NCI-H2107 treated with DMSO at 0.1 percent for 48 hours (cell line): ENCODE data around the gene ZCCHC2.

Source experiments
- DNase-seq: peaks from one replicate; lab custom pipeline; 2025; ENCODE audit not compliant: unreplicated experiment; lab: John Stamatoyannopoulos, UW

The ZCCHC2 gene

DNA sequence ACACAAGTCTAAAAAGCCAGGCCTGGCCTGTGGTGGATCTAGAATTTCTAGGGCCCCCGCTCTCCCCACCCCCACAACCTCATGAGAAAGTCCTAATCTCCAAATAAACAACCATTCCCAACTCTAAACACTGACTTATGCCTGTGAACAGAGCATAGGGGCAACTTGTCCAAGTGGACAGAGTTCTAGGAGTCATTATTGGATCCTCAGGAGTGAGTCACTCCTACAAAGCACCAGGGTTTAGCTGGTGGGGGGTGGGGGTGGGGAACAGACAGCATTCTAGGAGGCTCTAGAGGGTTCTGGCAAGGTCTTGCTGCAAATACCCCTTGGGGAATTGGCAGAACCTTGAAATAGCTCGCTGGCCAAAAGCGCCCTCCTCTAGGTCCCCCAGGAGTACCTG lies 83.3 kb downstream of the ZCCHC2 start:
- no peak for DNase-seq

DNA sequence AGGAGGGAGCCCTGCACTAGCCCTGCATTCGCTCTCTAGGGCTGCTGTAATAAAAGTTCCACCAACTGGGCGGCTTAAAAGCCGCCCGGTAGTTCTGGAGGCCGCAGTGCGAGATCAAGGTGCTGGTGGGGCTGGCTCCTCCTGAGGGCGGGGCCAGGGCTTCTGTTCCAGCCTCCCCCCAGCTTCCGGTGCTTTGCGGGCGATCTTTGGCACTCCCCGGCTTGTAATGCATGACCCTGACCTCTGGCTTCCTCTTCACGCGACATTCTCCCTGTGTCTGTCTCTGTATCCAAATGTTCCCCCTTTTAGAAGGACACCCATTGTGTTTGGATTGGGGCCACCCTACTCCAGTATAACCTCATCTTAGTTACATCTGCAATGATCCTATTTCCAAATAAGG lies 84.5 kb downstream of the ZCCHC2 start:
- no peak for DNase-seq

DNA sequence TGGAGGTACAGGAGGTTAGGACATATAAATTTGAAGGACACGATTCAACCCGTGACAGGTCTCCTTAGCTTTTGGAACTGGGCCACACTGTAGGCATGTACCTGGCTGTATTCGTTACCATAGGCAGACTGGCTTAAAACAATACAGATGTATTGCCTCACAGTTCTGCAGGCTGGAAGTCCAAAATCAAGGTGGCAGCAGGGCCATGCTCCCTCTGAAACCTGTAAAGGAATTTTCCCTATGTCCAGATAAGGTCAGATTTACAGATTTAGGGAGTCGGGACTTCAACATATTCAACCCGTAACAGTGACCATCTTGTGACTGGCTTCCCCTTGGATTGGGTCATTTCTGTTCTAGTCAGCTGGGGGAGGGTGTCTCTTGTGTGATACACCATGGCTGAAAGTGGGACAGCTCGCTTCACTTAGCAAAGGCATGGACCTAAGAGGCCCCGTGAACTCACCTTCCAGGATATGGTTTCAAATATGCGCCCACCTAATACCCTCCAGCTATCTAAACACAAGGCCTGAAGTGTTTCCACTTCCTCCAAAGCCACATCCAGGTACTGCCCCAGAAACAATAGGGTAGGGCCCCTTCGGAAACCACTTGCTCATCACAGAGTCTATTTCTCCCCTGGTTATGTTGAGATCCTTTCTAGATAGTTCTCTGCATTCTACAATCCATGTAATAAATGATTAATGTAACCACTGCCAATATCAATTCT lies 85.0 kb downstream of the ZCCHC2 start:
- no peak for DNase-seq

DNA sequence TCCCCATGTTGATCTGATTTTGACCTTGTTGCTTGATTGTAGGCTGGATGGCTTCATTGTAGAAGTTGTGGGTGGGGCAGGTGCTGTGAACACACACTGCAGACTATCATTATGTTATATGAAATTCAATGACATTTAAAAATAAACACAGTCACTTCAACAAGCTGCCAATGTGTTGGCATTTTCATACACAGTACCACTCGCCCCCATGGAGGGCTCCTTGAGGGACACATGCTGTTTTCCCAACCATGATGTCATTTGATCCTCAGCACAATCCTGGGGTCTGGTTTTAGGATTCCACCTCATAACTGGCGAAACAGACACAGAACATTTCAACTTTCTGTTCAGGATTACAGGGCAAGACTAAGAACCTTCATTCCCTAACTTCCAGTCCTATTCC lies 86.9 kb downstream of the ZCCHC2 start:
- no peak for DNase-seq

DNA sequence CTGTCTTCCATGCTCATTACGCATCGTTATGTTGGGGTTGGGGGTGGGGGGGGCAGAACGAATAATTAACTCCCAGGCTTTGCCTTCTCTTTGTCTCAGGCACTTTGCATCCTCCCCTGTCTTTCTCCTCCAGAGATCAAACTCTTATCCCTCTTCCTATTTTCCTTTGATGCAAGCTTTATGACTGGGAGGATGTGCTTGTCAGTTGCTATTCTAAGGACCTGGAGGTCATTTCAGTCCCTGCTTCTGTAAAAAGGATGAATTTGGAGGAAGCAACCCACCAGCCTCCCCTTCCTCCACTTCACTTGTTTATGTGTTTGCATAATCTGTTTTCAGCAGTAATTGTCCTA lies 87.5 kb downstream of the ZCCHC2 start:
- no peak for DNase-seq

DNA sequence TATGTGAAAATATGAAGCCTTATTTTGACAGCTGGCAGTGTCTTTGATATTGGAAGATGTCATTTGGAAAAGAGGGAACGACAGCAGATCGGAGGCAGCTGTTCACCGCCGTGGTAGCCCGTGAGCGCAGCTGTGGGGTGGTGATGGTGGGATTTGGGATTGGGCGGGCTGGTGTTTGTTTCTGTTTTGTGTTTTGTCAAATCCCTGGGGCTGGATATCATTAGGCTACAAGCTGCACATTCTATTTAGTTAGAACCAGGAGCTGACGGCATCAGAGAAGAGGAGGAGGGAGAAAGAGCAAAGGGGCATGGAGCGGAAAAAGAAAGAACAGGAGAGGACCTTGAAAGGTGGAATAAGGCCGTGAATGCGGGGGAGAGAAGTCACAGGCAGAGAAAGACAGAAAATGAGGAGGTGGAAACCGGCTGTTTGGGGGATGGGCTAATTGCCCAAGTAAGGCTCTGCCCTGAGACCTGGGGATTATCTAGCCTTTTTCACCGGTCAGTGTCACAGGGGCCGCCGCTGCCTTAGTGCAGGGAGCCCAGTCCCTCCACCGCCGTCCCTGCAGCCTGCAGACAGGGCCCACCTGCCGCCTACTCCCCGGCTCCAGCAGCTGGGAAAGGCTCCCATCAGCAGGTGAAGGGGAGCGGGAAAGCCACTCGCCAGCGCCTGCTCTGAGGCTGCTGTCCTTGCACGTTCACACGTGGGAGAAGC lies 88.0 kb downstream of the ZCCHC2 start:
- no peak for DNase-seq

DNA sequence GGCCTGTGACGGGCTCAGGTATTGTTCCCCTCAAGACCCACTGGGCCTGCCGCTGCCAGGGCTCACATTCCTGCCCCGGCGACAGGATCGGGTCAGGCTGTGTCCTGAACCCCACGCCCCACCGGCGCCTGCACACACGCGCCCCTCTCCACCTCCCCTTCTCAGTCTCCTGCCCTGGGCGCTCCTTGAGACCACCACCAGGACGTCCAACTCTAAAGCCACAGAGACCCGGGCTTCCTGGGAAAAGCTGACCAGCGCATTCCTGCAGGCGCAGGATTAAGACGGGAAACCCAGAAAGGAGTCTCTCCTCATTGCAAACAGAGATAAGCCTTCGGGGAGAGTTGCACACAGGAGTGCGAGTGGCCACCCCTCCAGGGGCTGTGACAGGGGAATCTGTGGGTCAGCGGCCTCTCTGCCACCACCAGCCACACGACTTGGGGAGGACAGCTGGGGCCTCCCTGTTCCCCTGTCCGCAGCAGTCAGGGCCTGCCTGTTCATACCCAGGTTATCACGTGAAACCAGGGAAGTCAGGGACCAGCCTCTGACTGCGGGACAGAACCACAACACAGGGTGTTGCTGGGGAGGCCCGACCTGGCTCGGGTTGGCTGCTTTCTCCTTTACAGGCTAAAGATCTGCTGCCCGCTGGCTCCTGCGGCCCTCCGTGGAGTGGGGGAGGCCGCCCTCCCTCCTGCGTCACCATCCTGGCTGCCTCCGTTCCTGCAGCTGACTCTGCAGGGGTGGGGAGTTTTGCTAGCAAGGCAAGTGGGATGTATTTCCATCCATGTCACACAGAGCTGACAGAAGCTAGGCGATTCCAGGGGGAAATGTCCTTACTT lies 88.8 kb downstream of the ZCCHC2 start:
- DNase-seq, result no peak

DNA sequence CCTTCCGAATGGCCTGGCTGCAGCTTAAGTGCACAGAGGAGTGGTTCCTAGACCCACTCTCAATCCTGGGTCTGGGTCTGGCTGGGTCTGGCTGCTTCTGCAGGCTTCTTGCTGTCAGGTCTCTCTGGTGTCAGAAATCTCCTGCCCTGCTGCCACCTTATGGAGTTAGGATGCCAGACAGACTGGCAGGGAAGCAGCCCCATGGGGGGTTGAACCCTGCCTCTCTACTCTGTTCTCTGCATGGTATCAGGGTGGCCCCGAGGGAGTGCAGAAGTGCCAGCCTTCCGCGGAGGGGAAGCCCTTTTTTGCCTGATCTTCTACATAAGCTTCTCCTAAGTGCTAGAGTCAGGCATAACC lies 89.4 kb downstream of the ZCCHC2 start:
- DNase-seq, result no peak

DNA sequence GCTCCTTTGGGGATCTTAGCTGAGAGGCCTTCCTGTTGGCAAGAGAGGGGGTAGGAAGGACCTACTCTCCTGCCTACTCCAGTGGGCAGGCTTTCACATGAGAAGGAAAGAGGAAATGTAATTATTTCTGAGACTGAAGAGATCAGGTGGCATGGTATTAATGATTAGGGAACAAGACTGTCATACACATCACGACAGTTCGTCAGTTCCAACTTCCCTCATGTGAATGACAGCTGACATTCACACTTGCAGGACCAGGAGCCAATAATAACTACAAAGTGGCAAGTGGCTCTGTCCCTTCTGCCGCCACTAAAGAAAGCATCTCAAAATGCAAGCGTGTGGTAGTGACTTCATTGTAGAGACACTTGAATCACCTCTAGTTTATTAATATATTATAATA lies 90.0 kb downstream of the ZCCHC2 start:
- no peak for DNase-seq

DNA sequence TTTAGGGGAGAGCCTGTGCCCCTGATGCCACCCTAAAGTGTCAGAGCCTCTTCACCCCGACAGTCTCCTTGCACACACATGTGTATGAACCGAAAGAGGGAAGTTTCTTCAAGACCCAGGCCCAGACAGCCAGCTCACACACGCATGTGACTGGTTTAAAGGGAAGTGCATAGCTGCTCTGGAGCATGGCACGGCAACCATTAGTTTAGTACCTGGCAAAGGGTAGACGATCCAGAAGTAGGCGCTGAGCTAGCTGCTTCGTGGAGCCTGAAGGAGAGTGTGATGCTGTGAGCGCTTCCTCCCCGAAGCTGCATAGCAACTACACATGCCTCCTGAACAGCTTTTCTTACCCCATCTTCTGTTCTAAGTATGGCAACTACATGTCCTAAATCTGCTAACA lies 91.7 kb downstream of the ZCCHC2 start:
- DNase-seq, result no peak

DNA sequence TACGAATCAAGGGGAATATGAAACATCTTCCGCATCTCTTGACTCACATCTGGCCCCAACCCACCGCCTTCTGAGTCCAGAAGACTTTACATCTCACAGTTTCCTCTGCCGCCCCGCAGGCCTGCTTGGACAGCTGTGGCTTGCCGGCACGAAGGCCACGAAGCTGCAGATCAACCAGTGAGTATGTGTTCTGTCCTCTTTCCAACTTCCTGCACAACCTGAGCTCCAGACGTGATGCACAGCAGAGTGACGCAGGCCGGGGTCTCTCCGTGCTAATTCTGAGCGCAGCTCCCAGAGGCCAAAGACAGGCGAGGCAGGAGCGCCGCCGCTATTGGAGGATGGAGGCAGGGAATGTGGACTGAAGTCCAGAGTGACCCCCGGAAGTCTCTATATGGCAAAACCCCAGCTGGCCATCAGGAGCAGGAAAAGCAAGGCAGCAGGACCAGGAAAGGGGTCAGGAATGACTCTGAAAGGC lies 93.5 kb downstream of the ZCCHC2 start:
- no peak for DNase-seq

DNA sequence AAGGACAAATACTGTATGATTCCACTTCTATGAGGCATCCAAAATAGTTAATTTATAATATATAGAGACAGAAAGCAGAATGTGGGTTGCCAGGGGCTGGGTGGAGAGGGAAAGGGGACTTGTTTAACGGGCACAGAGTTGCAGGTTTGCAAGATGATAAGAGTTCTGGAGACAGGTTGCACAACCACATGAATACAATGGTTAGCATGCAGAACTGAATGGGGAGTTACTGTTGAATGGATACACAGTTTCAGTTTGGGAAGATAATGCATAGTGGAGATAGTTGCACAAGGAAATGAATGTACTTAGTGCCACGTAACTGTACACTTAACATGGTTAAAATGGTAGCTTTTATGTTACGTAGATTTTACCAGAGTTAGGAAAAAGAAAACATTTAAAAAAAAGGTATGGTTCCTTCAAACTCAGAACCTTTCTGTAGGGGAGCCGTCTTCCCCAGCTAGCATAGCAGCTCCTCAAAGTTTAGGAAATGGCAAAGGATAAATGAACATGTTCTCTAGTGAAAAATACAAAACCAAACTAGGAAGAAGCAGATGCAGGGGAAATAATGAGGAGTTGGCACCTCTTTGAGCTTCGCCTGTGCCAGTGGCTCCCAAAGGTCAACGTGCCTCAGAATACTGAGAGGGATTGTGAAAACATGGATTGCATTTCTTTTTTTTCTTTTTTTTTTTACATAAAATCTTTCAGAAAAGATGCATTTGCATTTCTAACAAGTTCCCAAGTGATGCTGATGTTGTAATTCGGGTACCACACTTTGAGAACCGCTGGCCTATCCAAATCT lies 95.2 kb downstream of the ZCCHC2 start:
- no peak for DNase-seq

DNA sequence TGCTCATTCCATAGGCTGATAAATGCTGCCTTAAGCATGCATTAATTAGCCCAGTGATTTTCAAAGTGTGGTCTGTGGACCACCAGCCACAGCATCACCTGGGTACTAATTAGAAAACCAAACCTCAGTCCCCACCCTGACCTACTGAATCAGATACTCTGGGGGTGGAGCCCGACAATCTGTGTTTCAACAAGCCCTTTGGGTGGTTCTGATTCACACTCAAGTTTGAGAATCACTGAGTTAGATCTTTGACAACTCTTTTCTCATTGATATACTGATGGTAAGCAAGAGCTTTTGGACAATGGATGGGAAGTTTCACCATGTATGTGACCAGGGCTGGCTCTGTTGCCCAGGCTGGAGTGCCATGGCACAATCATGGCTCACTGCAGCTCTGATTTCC lies 95.9 kb downstream of the ZCCHC2 start:
- DNase-seq, result no peak

DNA sequence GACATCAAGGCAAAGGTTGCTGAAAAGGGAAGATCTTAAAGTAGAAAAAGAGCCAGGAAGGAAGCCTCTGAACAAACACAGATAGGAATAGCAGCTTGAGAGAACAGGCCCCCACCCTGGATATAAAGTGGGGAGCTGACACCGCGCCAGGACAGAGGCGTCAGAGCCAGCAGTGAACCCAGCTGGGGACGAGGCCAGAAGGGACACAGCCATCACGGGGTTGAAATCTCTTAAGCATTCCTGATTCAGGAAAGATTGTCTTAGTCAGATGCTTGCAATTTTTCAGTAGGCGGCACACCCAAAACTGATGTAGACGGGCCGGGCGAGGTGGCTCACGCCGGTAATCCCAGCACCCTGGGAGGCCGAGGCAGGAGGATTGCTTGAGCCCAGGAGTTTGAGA lies 98.7 kb downstream of the ZCCHC2 start:
- DNase-seq, result no peak

DNA sequence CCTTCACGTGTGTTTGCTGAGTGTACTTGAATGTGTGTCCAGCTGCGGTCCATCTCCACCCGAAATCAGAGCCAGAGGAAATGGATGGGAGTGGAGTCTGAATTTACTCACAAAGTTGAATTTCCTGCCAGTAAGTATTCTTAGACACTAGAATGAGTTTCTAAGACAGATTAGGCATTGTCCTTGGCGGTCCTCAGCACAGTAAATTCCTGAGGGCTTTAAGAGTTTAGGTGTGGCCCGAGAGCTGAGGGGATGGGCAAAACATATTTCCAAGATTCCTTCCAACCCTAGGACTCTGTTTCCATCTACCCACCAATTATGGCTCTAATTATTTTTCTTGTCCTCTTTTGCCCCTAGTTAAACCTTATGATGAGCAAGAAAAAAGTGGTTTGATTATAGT lies 102.2 kb downstream of the ZCCHC2 start:
- no peak for DNase-seq
